Neural cell (in vitro differentiated cells): ENCODE data around the gene CARMIL1. TPM values are rescaled to one million over a fixed set of nuclear protein-coding genes. Genes with fewer than 3 reads are reported as not detected.

Experiments used
- H2AFZ ChIP-seq: fragments of 200-600, 300-800 bp; sonication (generic), shearing (Covaris generic); 2 replicates; pipeline ENCODE4 v1.6.0; 2014; ENCODE audit warnings: low read depth, mild to moderate bottlenecking, antibody characterized with exemption, low read length, moderate library complexity
- H3F3A ChIP-seq: fragments of 200-600 bp; shearing (Covaris generic); 2 replicates; pipeline ENCODE4 v1.6.1; 2016; ENCODE audit warnings: mild to moderate bottlenecking, moderate library complexity, mixed read lengths, antibody characterized with exemption, low read length; ENCODE audit not compliant: insufficient read depth, poor library complexity, severe bottlenecking
- H3K27ac ChIP-seq: fragments of 200-600, 300-800 bp; sonication (generic), shearing (Covaris generic); 2 replicates; pipeline ENCODE4 v1.5.1; 2014; ENCODE audit warnings: mild to moderate bottlenecking, low read length, moderate library complexity
- H3K27me3 ChIP-seq: fragments of 300-800, 200-600 bp; sonication (generic), shearing (Covaris generic); 2 replicates; pipeline ENCODE4 v1.6.0; 2014; ENCODE audit warnings: mild to moderate bottlenecking, low read depth, low read length, moderate library complexity; ENCODE audit not compliant: insufficient read depth
- H3K36me3 ChIP-seq: fragments of 300-800, 200-600 bp; sonication (generic), shearing (Covaris generic); 2 replicates; pipeline ENCODE4 v1.5.1; 2014; ENCODE audit warnings: mild to moderate bottlenecking, antibody characterized with exemption, low read length, moderate library complexity; ENCODE audit not compliant: insufficient read depth
- H3K4me2 ChIP-seq: fragments of 300-800, 200-600 bp; sonication (generic), shearing (Covaris generic); 2 replicates; pipeline ENCODE4 v1.6.0; 2014; ENCODE audit warnings: mild to moderate bottlenecking, low read length
- H3K4me3 ChIP-seq: fragments of 300-800, 200-600 bp; sonication (generic), shearing (Covaris generic); 2 replicates; pipeline ENCODE4 v1.5.1; 2014; ENCODE audit warnings: mild to moderate bottlenecking, low read length, moderate library complexity
- H3K79me2 ChIP-seq: fragments of 200-600 bp; shearing (Covaris generic); replicated peaks from 2 replicates; pipeline ENCODE4 v1.6.0; 2014; ENCODE audit warnings: mild to moderate bottlenecking, low read length, moderate library complexity; ENCODE audit not compliant: insufficient read depth
- H3K9ac ChIP-seq: fragments of 300-800, 200-600 bp; sonication (generic), shearing (Covaris generic); 2 replicates; pipeline ENCODE4 v1.6.1; 2016; ENCODE audit warnings: mild to moderate bottlenecking, low read length, mixed read lengths
- H3K9me2 ChIP-seq: fragments of 200-600 bp; shearing (Covaris generic); 2 replicates; pipeline ENCODE4 v1.6.1; 2016; ENCODE audit warnings: mild to moderate bottlenecking, low read length, mixed read lengths; ENCODE audit not compliant: insufficient read depth
- H3K9me3 ChIP-seq: fragments of 200-600, 300-800 bp; sonication (generic), shearing (Covaris generic); 2 replicates; pipeline ENCODE4 v1.6.1; 2016; ENCODE audit warnings: mild to moderate bottlenecking, mixed run types, low read length, moderate library complexity, mixed read lengths
- H4K20me1 ChIP-seq: fragments of 200-600 bp; shearing (Covaris generic); 2 replicates; pipeline ENCODE4 v1.6.1; 2016; ENCODE audit warnings: mild to moderate bottlenecking, mixed run types; ENCODE audit not compliant: insufficient read depth
- EP300 ChIP-seq: fragments of 450-650 bp; conservative IDR thresholded peaks from 2 replicates; pipeline ENCODE4 v1.6.1; 2014; ENCODE audit warnings: antibody characterized with exemption, mild to moderate bottlenecking, moderate library complexity; ENCODE audit not compliant: poor library complexity, severe bottlenecking
- EZH2 ChIP-seq: fragments of 200-600, 300-800 bp; shearing (Covaris generic), sonication (generic); IDR thresholded peaks from 2 replicates; pipeline ENCODE4 v1.6.1; 2014; ENCODE audit warnings: antibody characterized with exemption, low read length, borderline replicate concordance, mild to moderate bottlenecking; ENCODE audit not compliant: insufficient read depth, poor library complexity, severe bottlenecking
- MXI1 ChIP-seq: fragments of 450-650 bp; conservative IDR thresholded peaks from 2 replicates; pipeline ENCODE4 v1.6.1; 2014; ENCODE audit warnings: antibody characterized with exemption, mild to moderate bottlenecking; ENCODE audit not compliant: poor library complexity, severe bottlenecking
- POLR2AphosphoS5 ChIP-seq: IDR thresholded peaks from 2 replicates; pipeline ENCODE4 v1.6.1; 2012
- RAD21 ChIP-seq: fragments of 450-650 bp; conservative IDR thresholded peaks from 2 replicates; pipeline ENCODE4 v1.6.1; 2014; ENCODE audit warnings: antibody characterized with exemption, mild to moderate bottlenecking, moderate library complexity
- REST ChIP-seq: IDR thresholded peaks from 2 replicates; pipeline ENCODE4 v1.6.1; 2012; ENCODE audit warnings: borderline replicate concordance
- SMC3 ChIP-seq: fragments of 450-650 bp; conservative IDR thresholded peaks from 2 replicates; pipeline ENCODE4 v1.6.1; 2014; ENCODE audit warnings: antibody characterized with exemption, mild to moderate bottlenecking, moderate library complexity; ENCODE audit not compliant: poor library complexity
- TAF1 ChIP-seq: IDR thresholded peaks from 2 replicates; pipeline ENCODE4 v1.6.1; 2012; ENCODE audit warnings: low read depth
- polyA plus RNA-seq: library from polyadenylated mRNA; depleted of rRNA; stranded (reverse); fragments of >200 nt; gene quantifications from 2 replicates; pipeline ENCODE4 v1.2.3, GENCODE V29; 2014
- TF ChIP-seq, protein P1 (sequence below): fragments of 450-650 bp; IDR thresholded peaks from 2 replicates; pipeline ENCODE4 v1.5.1; 2014; ENCODE audit warnings: antibody characterized with exemption, mild to moderate bottlenecking, moderate library complexity; ENCODE audit not compliant: poor library complexity, severe bottlenecking

The CARMIL1 gene
- polyA plus RNA-seq, 1 donor from 2014 or later = 5.3 TPM

GRCh38 chr6:25332655-25333071 lies 53.5 kb downstream of the CARMIL1 start:
- no peak overlapping the region for H3K27ac ChIP-seq

GRCh38 chr6:25333471-25333870 lies 54.3 kb downstream of the CARMIL1 start:
- no peak overlapping the region for H3K4me3 ChIP-seq
- no peaks in the 10 kb centered on the region for H3K36me3 ChIP-seq
- peaks cover 2% of the 10 kb centered on the region for H3K79me2 ChIP-seq
- H4K20me1 ChIP-seq = no peaks in the 10 kb centered on the region
- no peaks in the 10 kb centered on the region for H3K9me3 ChIP-seq
- no peaks in the 10 kb centered on the region for H3K9me2 ChIP-seq
- no peak overlapping the region for H2AFZ ChIP-seq
- H3F3A ChIP-seq = no peaks in the 10 kb centered on the region
- no peak overlapping the region for H3K27ac ChIP-seq
- H3K4me2 ChIP-seq = no peak overlapping the region
- no peaks in the 10 kb centered on the region for H3K27me3 ChIP-seq
- no peak overlapping the region for H3K9ac ChIP-seq
- no peak for TF ChIP-seq SMC3
- TF ChIP-seq EP300 = no peak
- TF ChIP-seq REST = no peak
- TF ChIP-seq TAF1 = no peak
- TF ChIP-seq, protein P1, sequence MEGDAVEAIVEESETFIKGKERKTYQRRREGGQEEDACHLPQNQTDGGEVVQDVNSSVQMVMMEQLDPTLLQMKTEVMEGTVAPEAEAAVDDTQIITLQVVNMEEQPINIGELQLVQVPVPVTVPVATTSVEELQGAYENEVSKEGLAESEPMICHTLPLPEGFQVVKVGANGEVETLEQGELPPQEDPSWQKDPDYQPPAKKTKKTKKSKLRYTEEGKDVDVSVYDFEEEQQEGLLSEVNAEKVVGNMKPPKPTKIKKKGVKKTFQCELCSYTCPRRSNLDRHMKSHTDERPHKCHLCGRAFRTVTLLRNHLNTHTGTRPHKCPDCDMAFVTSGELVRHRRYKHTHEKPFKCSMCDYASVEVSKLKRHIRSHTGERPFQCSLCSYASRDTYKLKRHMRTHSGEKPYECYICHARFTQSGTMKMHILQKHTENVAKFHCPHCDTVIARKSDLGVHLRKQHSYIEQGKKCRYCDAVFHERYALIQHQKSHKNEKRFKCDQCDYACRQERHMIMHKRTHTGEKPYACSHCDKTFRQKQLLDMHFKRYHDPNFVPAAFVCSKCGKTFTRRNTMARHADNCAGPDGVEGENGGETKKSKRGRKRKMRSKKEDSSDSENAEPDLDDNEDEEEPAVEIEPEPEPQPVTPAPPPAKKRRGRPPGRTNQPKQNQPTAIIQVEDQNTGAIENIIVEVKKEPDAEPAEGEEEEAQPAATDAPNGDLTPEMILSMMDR = no peak
- TF ChIP-seq MXI1 = no peak
- TF ChIP-seq POLR2AphosphoS5 = no peak
- no peak for TF ChIP-seq EZH2

More at GRCh38 chr6:25332655-25333071, 53.5 kb downstream of the CARMIL1 start:
- no peak overlapping the region for H2AFZ ChIP-seq
- TF ChIP-seq MXI1 = no peak
- no peak for TF ChIP-seq EZH2
- no peak for TF ChIP-seq POLR2AphosphoS5
- TF ChIP-seq EP300 = no peak
- no peak for TF ChIP-seq TAF1
- TF ChIP-seq REST = no peak
- TF ChIP-seq, protein P1 = no peak
- no peak for TF ChIP-seq SMC3
- TF ChIP-seq RAD21 = no peak
- H3K79me2 ChIP-seq = peaks cover 2% of the 10 kb centered on the region
- H3K9me2 ChIP-seq = no peaks in the 10 kb centered on the region
- H3K9ac ChIP-seq = no peak overlapping the region
- H3K4me3 ChIP-seq = no peak overlapping the region
- no peaks in the 10 kb centered on the region for H3K36me3 ChIP-seq
- no peaks in the 10 kb centered on the region for H3K9me3 ChIP-seq
- H3K4me2 ChIP-seq = no peak overlapping the region
- no peaks in the 10 kb centered on the region for H4K20me1 ChIP-seq
- H3K27me3 ChIP-seq = no peaks in the 10 kb centered on the region
- H3F3A ChIP-seq = no peaks in the 10 kb centered on the region
